AG09319 (cell line): ENCODE measurements around the gene MYBL2.

ENCODE experiments used
- DNase-seq: peaks from one replicate; pipeline ENCODE4 v3.0.0-alpha.2; 2010; ENCODE audit warnings: low read depth; ENCODE audit errors: extremely low read depth
- TF ChIP-seq, protein P1 (sequence below): IDR thresholded peaks from 2 replicates; pipeline ENCODE4 v1.5.1; 2011; ENCODE audit warnings: low read depth, mild to moderate bottlenecking, inconsistent platforms, low read length, moderate library complexity

MYBL2 gene

DNA sequence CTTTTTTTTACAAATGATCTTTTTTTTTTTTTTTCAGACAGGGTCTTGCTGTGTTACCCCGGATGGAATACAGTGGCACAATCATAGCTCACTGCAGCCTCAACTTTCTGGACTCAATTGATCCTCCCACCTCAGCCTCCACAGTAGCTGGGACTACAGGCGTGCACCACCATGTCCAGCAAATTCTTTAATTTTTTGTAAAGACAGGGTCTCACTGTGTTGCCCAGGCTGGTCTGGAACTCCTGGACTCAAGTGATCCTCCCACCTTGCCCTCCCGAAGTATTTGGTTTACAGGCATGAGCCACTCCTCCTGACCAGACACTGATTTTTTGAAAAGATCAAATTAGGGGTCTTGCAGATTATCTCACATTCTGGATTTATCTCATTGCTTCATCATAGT lies 11.0 kb upstream of the MYBL2 start:
- no peak for DNase-seq
- TF ChIP-seq, protein P1, sequence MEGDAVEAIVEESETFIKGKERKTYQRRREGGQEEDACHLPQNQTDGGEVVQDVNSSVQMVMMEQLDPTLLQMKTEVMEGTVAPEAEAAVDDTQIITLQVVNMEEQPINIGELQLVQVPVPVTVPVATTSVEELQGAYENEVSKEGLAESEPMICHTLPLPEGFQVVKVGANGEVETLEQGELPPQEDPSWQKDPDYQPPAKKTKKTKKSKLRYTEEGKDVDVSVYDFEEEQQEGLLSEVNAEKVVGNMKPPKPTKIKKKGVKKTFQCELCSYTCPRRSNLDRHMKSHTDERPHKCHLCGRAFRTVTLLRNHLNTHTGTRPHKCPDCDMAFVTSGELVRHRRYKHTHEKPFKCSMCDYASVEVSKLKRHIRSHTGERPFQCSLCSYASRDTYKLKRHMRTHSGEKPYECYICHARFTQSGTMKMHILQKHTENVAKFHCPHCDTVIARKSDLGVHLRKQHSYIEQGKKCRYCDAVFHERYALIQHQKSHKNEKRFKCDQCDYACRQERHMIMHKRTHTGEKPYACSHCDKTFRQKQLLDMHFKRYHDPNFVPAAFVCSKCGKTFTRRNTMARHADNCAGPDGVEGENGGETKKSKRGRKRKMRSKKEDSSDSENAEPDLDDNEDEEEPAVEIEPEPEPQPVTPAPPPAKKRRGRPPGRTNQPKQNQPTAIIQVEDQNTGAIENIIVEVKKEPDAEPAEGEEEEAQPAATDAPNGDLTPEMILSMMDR: no peak

DNA sequence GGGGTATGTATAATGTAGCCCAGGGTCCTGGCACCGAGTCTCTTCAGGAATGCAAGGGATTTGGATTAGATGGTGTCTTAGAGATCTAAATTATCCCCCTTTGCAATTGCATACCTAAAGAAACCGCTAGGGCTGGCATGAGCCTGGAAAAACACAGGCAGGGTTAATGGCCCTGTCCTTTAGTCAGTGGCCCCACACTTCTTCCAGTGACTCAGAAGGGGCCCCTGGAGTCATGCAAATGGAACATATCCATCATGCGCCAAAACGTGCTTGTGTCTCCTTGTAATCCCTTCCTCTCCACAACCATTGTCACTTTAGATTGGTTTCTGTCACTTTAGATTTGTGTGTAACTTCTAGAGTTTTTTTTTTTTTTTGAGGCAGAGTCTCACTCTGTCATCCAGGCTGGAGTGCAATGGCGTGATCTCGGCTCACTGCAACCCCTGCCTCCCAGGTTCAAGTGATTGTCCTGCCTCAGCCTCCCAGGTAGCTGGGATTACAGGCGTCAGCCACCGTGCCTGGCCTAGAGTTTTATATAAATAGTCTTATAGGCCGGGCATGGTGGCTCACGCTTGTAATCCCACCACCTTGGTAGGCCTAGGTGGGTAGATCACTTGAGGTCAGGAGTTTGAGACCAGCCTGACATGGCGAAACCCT lies 8.7 kb upstream of the MYBL2 start:
- no peak for DNase-seq

DNA sequence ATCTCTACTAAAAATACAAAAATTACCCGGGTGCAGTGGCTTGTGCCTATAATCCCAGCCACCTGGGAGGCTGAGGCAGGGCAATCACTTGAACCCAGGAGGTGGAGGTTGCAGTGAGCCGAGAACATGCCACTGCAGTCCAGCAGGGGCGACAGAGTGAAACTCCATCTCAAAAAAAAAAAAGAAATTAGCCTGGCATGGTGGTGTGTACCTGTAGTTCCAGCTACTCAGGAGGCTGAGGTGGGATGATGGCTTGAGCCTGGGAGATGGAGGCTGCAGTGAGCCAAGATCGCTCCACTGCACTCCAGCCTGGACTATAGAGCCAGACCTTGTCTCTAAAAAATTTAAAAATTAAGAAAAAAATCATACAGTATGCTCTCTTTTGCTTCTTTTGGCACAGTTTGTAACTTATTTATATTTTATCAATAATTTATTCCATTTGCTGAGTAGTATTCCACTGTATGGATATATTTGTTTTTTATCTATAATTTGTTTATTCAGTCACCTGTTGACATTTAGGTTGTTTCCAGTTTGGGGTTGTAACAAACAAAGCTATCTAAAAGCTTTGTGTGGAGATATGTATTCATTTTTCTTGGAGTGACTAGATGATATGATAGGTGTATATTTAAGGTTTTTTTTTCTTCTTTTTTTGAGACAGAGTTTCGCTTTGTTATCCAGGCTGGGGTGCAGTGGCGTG lies 8.0 kb upstream of the MYBL2 start:
- TF ChIP-seq, protein P1: no peak
- DNase-seq: no peak

More for the DNA sequence above, 8.7 kb upstream of the MYBL2 start:
- TF ChIP-seq, protein P1: no peak

DNA sequence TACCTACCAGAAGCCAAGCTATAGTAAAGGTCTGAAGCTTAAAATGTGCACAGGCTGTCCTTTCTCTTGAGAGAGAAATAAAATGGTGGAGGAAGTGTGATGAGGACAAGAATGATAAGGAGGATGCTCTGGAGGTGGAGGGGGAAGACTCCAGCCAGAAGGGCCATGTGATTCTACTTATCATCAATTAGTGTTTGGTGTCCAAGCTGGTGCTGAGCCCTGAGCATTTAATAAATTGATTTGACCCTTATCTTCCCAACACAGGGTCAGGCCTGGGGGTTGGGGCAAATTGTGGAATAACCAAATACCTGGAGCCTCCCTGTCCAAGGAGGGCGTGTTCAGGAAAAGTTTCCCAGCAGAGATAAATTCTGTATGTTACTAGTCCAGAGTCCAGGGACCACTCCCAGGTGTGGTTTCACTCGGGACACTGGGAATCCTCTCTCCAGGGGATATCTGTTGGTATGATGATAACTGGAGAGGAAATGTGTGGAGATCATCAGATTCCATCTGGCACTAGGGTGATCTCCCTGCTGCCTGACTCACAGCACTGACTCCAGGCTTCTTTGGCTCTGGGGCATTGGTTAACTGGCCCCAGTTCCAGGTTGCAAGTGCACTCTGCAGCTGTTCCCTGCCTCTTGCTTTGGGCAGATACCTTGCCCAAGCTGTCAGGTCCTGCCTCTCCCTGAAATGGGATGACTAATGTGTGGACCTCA lies 3.8 kb upstream of the MYBL2 start:
- TF ChIP-seq, protein P1: no peak
- no peak for DNase-seq

DNA sequence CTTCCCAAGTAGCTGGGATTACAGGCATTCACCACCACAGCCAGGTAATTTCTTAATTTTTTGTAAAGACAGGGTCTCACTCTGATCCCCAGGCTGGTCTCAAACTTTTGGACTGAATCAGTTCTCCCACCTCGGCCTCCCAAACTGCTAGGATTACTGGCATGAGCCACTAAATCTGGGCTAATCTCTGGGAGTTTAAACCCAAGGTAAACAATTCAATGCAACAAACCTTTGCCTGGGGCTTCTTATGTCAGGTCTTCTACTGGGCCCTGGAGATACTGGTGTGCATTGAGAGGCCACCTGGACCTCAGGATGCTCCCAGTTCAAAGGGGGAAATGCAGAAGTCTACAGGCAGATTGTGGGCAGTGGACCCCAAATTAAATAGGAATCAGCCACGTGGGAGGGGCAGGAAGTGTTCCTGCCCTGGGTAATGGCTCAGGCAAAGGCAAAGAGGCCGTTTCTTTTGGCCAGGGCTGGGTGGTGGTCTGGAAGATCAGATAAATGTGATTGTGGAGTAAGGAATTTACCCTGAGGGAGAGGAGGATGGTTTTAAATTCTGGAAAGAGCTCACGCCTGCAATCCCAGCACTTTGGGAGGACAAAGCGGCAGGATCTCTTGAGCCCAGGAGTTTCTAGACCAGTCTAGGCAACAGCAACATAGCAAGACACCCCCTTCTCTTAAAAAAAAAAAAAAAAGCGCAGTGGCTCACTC lies 1.3 kb upstream of the MYBL2 start:
- TF ChIP-seq, protein P1: no peak
- no peak for DNase-seq

DNA sequence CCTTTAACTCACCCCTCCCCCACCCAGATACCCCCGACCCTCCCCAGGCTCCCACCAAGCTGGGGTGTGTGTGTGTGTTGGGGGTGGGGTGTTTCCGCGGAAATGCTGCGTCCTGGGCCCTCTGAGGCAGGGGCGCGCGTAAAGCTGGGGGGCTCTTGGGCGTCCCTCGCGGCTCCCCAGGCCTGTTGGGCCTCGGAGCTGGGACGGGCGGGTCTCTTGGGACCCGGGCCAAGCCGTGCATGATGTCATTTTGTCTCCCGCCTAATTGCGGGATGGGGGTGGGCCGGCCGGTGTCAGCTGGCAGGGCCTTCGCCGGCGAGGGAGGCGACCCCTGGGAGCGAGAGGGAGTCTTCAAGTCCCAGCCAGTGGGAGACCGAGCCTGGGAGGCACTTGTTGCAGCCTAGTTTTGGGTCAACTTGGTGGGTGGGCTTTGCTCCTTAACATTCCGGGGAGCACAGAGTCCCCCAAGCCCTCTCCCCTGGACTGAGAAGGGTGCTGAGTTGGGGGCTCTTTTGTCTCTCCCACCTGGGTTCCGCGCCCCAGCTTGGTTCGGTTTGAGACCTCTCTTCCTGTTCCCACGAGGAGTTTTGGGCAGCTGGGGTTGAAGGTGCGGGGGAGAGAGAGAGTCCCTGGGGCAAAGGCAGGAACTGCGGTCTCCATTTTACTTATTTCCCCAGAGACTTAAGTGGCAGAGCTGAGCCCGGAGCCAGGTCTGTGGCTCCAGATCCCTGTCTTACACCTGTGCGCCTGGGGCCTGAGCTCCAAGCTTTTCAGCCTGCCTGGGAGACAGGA lies 623 bp downstream of the MYBL2 start:
- no peak for DNase-seq
- TF ChIP-seq, protein P1: no peak
